Right ventricle myocardium superior (tissue), 1 donor: ENCODE data around the gene SLC24A3. TPM values are rescaled to one million over a fixed set of nuclear protein-coding genes. Genes with fewer than 3 reads are reported as not detected.

ENCODE experiments used
- ATAC-seq: fragments of 200-7000 bp; cut with Tn5 transposase; one replicate; pipeline ENCODE4 v1.9.1; 2020; ENCODE audit warnings: mild to moderate bottlenecking; ENCODE audit not compliant: poor library complexity
- DNase-seq: peaks from one replicate; pipeline ENCODE4 v3.0.0-alpha.2; 2020
- intact Hi-C: fragments of 100-400 bp; cut with DNase I; formaldehyde crosslinking; loops from one replicate; pipeline ENCODE4 v1.11.2; 2022
- total RNA-seq: library from RNA; stranded (reverse); fragmentation: NEBNext Ultra II Directional; extraction: Animal tissue kit (Norgen Biotek cat#: 25700); gene quantifications from one replicate; pipeline ENCODE4 v1.2.1, GENCODE V29; 2021
- donor health status: DM: no; HTN: yes; CAD: no; lungs with severe emphysema.

The SLC24A3 gene
- total RNA-seq, 1 donor from 2014 or later: 0.62 TPM

DNA sequence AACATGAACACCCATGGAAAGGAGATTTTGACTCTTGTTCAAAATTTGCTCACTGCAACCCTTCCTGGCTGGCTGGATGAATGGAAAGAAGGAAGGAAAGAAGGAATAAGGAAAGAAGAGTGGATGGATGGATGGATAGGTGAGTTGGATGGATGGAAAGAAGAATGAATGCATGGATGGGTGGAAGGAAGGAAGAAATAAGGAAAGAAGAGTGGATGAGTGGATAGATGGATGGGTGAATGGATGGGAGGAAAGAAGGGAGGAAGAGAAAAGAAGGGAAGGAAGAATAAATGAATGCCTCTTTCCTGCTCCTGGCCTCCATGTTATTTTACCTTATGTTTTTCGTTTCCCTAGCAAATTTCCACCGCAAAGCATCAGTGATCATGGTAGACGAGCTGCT, 471.4 kb downstream of the SLC24A3 start:
- intact Hi-C loops: no loop called here
- ATAC-seq (no peak), DNase-seq (no peak)

DNA sequence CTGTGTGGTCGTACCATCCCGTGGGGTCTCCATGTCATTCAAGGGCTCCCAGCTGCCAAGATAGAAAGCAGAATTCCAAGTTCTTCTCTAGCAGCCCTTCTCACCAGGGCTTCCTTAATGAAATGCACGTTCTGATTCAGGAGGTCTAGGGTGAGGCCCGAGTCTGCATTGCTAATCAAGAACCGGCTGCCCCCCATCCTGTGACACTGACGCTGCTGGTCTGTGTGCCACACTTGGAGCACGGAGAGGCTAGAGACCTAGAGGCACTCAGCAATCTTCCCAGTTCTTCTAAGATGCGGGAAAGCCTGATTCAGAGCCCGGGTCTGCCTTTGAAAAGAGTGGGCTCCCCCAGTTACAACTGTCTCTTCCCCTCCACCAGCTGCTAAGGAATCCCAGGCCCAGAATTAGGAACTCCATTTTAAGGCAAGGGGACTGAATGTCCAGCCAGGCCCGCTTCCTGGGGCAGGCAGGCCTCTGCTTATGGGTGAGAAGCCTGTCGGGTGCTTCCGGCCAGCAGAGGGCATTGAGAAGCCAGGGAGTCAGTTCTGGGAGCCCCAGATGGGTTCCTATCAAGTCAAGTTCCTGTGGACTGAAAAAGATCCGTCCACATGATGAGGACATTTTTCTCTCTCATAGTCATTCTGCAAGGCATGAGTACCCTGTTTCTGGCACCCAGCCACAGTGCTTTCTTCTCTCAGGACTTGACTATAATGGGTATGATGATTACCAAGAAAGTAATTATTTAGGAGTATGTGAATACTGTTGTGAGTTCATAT, 475.8 kb downstream of the SLC24A3 start:
- DNase-seq: peak; percentile 89
- intact Hi-C loops: loop anchor here (5.0 kb wide), 1 partner anchor 114 kb away; no protein-coding TSS in a partner anchor
- peak; percentile 91 for ATAC-seq

DNA sequence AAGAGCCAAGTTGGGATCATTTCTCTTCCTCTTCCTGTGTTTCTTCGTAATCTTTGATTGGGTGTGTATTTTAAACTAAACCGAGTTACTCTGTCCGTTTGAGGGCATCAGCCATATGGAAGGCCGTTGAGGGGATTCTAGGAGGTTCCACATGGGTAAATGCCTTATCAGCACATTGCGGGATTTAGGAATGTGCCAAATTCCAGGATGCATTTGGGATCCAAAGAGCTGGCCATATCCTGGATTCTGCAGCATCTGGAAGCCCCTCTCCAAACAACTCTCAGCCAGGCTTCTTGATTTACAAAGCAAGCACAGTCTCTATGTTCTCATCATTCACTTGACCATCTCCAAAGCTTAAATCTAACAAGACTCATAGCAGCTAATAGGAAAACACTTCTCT, 478.0 kb downstream of the SLC24A3 start:
- DNase-seq (no peak), ATAC-seq (no peak)
- intact Hi-C loops: loop anchor here (5.0 to 10.0 kb wide), 3 partner anchors 67 to 304 kb away; partner anchors contain the start of gene RIN2

DNA sequence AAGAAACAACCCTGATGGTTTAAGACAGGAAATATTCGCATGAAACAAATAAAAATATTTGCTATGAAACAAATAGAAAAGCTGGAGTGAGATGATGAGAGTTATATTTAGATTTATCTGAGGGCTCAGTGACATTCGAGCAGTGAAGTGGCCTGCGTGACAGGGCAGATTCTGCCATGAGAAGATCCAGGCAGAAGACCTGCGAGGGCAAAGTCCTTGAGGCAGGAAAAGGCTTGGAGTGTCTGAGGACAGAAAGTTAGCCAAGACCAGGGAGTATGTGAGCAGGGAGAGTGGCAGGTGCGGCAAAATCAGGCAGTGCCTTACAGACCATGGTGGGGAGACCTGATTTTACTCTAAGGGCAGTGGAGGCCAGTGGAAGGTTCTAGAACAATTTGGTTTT, 478.7 kb downstream of the SLC24A3 start:
- peak; percentile 48 for DNase-seq
- intact Hi-C loops: loop anchor here (5.0 to 10.0 kb wide), 3 partner anchors 66 to 304 kb away; partner anchors contain the start of gene RIN2
- ATAC-seq: peak; percentile 61

DNA sequence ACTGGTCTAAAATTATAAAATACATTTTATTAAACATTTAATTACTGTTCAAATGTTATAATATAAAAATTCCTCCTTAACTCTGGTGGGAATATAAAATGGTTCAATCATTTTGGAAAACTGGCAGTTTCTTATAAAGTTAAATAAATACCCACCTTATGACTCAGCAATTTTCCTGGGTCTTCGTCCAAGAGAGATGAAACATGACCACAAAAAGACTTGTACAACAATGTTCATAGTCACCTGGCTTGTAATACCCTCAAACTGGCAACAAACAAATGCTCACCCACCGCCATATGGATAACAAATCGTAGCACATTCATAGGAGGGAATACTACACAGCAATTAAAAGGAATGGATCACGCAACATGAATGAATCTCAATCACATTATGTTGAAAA, 479.7 kb downstream of the SLC24A3 start:
- ATAC-seq (no peak), DNase-seq (no peak)
- intact Hi-C loops: loop anchor here (5.0 to 10.0 kb wide), 3 partner anchors 65 to 303 kb away; partner anchors contain the start of gene RIN2

DNA sequence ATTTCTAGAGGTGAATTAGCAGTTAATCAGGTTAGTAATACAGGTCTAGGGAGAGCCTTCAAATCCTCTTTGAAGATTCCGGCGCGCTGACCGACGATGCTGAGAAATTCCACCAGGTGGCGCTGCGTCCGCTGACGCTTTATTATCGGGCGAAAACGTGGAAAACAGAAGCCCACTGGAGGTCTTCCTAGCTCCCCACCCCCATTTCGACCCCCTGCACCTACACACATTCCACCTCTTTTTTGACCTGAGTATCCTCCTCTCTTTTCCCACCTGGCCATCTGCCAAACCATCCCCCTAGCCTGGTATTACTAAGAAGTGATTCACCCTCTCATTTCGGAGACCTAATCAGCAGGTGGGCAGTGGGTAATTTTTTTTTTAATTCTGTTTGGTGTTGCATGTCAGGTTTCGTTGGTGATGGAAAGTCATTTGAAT, 480.3 kb downstream of the SLC24A3 start:
- peak; percentile 74 for DNase-seq
- intact Hi-C loops: loop anchor here (5.0 to 10.0 kb wide), 3 partner anchors 65 to 302 kb away; partner anchors contain the start of gene RIN2
- peak; percentile 26 for ATAC-seq

DNA sequence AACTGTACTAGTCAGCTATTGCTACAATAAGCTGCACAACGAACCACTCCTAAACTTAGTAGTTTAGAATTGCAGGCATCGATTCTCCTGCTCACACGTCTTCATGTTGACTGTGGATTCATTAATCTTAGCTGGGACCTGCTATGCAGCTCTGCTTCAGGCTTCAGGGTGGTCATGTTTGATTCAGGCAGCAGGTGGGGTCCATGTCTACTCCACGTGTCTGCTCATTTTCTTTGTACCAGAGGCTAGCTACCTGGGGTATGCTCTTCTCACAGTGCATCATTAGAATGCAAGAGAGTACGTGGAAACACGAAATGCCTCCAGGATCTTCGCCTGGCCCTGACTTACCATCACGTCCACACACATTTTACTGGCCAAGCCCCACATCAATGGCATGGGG, 481.1 kb downstream of the SLC24A3 start:
- ATAC-seq: no peak
- intact Hi-C loops: loop anchor here (5.0 to 10.0 kb wide), 3 partner anchors 64 to 301 kb away; partner anchors contain the start of gene RIN2
- DNase-seq: no peak

DNA sequence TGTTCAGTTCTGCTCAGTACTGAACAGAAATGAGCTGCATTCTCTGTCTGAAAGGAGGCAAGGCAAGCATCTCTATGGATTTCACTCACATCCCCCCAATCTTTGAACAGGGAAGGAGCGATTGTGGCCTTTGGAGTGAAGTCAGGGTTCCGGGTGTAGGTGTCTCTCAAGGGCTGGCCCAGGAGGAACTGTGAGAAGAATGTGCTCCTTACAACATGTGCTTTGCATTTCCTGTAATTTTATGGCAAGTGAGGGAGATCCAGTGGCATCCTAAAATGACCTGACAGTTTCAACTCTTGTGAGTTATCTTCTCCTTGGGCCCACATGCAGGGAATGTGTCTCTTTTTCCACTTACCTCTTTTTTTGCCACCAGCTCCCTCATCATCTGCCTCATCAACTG, 482.6 kb downstream of the SLC24A3 start:
- intact Hi-C loops: loop anchor here (10.0 kb wide), 2 partner anchors 90 to 300 kb away; no protein-coding TSS in a partner anchor

DNA sequence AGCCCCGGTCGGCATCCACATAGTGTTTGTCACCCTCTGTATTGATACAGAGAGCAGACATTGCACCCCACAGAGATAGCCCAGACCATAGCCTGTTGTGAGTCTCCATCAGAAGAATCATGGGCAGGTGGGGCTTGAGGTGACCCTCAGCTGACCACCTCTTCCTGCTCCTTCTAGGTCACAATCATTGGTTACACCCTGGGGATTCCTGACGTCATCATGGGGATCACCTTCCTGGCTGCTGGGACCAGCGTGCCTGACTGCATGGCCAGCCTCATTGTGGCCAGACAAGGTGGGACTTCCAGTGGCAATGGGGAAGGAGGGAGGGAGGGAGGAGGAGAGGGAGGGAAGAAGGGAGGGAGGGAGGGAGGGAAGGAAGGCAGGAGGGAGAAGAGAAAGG, 484.2 kb downstream of the SLC24A3 start:
- intact Hi-C loops: loop anchor here (10.0 kb wide), 2 partner anchors 88 to 298 kb away; no protein-coding TSS in a partner anchor
- DNase-seq (no peak), ATAC-seq (no peak)

More for the DNA sequence above, 482.6 kb downstream of the SLC24A3 start:
- DNase-seq (no peak), ATAC-seq (no peak)

DNA sequence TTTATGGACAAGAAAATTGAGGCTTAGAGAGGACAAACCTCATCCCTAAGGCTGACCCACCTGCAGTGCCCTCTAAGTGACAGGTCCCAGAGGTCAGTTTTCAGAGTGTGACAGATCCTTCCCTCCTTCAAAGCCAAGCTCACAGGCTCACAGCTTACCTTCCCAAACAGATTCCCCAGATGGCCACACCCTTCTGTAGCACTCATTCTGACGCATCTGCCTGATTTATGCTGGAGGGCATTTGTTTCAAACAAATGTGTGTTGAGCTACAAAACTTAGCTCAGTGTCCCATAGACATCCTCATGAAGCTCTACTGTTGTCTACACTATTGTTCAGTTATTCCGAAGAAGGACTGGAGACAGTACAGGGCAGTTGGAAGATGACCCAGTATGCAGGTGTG, 485.0 kb downstream of the SLC24A3 start:
- no peak for ATAC-seq
- intact Hi-C loops: loop anchor here (10.0 kb wide), 2 partner anchors 87 to 297 kb away; no protein-coding TSS in a partner anchor
- DNase-seq: no peak

DNA sequence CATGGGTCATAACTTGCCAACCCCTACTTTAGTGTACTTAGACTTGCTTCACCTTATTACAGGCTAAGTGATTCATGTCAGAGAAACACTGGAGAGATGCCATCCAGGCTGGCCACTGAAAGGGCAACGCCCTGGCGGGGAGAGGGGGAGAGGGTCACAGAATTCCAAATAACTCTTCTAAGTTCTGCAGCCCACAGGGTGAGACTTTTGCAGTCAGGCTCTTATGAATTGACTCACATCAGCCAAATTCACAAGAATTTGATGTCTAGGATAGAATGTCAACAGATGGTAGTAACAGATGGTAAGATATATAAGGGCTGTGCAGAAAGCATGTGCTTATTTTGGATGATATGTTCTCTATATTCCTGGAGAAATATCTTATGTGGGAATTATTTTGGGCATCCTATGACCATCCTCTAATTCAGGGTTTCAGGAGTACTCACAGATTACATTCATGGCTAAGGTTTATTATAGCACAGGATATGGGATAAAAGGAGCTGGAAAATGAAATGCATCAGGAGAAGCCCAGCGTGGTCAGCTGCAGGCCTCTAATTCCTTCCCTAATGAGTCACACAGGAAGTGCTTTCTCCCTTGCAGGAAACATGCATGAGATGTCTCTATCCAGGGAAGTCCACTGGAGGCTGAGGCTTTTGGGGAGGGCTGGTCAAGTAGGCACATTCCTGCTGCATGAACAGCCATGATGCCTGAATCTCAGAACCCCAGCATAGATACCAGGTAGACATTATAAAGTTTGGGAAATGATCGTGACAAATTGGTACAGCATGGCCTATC, 486.9 kb downstream of the SLC24A3 start:
- DNase-seq (no peak), ATAC-seq (no peak)
- intact Hi-C loops: loop anchor here (10.0 kb wide), 2 partner anchors 85 to 295 kb away; no protein-coding TSS in a partner anchor

DNA sequence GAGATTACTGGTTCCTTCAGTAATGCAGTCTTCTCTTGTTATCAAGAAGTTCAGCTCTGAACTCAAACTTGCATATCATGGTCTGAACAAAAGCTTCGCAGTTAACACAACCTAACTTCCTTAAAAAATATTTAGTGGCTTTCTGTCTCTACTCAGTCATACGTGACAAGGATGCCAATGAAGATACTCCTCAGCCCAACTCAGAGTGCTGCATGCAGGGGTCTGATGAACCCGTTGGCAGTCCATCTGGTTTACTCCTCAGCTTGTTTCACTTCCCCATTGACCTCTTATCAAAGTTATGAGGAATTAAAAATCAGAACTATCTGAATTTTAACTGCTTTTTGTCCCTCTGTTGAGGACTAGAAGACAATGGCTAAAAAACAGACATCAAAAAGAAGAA, 489.0 kb downstream of the SLC24A3 start:
- ATAC-seq: no peak
- intact Hi-C loops: no loop called here
- DNase-seq: no peak

DNA sequence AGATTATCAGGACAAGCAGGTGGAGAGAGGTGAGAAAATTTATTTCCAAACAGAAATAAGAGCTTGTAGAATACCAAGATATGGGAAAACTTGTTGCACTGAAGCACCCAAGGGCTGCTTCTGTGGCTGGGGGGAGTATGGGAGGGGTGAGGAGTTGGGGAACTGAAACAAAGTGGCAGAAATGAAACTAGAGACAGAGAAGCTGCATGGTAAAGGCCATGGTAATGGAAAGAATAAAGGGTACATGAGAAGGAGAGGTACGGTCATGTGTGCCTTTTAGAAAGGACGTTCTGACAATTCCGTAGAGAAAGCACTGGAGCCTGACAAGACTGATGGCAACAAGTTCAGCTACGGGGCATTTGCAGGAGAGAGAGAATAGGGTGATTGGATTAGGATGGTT, 494.0 kb downstream of the SLC24A3 start:
- no peak for ATAC-seq
- no peak for DNase-seq
- intact Hi-C loops: no loop called here

DNA sequence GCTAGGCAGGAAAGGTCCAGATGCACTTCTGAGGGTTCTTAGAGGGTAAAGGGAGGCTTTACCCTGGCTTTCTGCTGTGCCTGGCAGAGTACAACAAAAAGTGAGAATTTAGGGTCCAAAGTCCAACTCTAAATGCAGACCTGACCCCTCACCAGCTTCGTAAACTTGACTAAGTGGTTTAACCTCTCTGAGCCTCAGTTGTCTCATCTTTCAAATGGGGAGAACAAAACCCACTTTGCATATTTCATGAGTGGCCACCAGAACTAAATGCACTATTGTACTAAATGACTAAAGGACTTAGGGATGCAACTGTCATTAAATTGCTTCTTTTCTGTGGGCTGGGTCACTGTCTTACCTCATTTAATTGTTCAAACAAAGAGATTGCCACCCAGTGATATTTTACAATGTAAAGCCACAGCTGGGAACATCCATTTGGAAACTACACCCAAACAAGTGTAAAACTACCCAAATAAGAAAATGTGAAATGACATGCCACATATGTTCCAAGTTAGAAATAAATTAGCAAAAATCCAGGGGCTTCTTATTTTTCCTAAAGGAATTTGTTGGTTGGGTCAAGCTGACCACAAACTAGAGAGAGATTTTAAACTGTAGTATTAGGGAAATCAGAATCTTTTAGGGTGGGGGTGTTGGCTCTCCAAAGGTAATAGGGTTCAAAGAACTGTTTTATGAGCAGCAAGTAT, 497.3 kb downstream of the SLC24A3 start:
- no peak for ATAC-seq

DNA sequence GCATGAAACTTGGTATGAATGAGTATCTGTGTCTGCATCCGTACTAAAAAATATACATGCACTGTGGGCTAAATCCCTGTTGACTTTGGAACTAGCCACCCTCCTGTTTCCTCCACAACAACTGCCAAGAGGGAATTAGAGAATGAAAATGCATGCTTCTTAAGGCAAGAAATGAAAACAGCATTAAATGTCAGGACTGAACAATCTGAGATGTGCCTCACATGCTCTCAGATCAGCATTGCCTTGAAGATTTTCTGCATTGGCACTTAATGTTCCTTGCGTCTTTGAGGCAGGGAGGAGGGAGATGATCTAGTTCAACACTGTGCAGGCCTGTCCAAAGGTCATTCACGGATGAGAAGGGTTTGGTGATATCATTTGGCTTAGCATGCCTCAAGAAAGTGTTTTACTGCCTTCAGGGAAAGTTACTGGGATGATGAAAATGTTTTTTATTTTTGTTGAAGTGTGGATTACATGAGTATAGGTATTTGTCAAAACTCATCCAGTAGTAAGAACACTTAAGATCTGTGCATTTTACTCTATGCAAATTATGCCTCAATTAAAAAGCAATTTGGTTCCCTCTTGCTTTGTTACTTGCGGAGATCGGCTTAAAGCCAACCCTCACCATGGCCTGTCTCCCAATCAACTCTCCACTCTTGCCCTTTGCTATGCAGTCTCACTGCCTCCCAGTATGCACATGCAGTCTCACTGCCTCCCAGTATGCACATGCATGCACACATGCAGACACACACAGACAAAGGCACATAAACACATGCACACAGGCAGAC, 498.1 kb downstream of the SLC24A3 start:
- DNase-seq (no peak), ATAC-seq (no peak)
- intact Hi-C loops: no loop called here

More for the DNA sequence above, 497.3 kb downstream of the SLC24A3 start:
- DNase-seq: no peak
- intact Hi-C loops: no loop called here

DNA sequence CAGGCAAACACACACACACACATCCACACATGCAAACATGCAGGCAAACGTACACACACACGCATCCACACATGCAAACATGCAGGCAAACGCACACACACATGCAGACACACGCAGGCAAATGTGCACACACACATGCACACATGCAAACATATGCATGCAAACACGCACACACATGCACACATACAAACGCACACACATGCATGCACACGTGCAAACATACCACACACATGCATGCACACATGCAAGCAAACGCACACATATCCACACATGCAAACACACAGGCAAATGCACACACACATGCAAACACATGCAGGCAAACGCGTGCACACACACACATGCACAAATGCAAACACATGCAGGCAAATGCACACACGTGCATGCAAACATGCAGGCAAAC, 498.7 kb downstream of the SLC24A3 start:
- DNase-seq (no peak), ATAC-seq (no peak)
- intact Hi-C loops: no loop called here

DNA sequence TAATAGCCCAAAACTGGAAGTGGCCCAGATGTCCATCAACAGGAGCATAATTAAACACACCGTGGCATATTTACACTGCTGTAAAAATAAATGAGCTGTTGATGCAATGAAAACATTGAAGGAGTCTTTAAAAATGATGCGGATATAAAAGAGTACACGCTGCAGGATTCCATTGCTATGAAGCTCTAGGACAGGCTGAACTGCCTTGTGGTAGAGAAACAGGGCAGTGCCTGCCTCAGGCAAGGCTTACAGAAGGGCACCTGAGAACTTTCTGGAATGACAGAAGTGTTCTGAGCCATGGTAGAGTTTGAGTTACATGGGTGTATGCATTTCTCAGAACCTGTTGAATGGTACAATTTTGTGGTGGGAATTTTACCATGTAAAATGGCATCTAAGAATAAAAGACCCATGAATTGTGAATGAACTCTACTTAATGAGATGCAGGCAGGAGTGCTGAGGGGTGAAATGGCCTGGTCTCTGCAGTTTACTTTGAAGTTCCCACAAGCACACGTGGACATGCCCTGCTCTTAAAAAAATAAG, 500.3 kb downstream of the SLC24A3 start:
- ATAC-seq (no peak), DNase-seq (no peak)
- intact Hi-C loops: no loop called here
